SK-N-SH (cell line): Measurements from ENCODE around the gene CASP6. TPM values are rescaled to one million over a fixed set of nuclear protein-coding genes. Genes with fewer than 3 reads are reported as not detected.

Experiments
- CTCF ChIA-PET: fragments of 300-600, 350-600 bp; formaldehyde crosslinking; extraction: SDS; loops from one replicate; lab custom pipeline; 2021; lab: Yijun Ruan, JAX
- POLR2A ChIA-PET: fragments of 350-600 bp; sonication (Branson Sonifier 250); formaldehyde crosslinking; extraction: SDS; loops from one replicate; lab custom pipeline; 2020; ENCODE audit warnings: antibody characterized with exemption, inconsistent platforms; lab: Yijun Ruan, JAX
- DNase-seq: peaks from one replicate; pipeline ENCODE4 v3.0.0; 2012
- H2AFZ ChIP-seq: fragments of 200-600 bp; sonication (generic); 2 replicates; pipeline ENCODE4 v1.8.1; 2016; ENCODE audit warnings: antibody characterized with exemption, mild to moderate bottlenecking, low read depth
- H3F3A ChIP-seq: fragments of 200-600 bp; sonication (generic); replicated peaks from 2 replicates; pipeline ENCODE3; 2016; ENCODE audit warnings: antibody characterized with exemption, mild to moderate bottlenecking; ENCODE audit not compliant: insufficient read depth
- H3K27ac ChIP-seq, 2 experiments: fragments of 200-500 bp in 1 of 2; fragments of 200-600 bp in 1 of 2; sonication (Bioruptor generic) in 1 of 2; sonication (generic), shearing (Covaris generic) in 1 of 2; 2 replicates each; pipeline versions ENCODE4 v1.5.1 to v1.6.1; 2014 to 2016; ENCODE audit warnings: low read depth in 2 of 2, inconsistent platforms in 1 of 2, low read length in 1 of 2, mild to moderate bottlenecking in 1 of 2, mixed read lengths in 1 of 2
- H3K27me3 ChIP-seq: fragments of 200-600 bp; sonication (generic), shearing (Covaris generic); 2 replicates; pipeline ENCODE4 v1.6.1; 2016; ENCODE audit warnings: mixed run types; ENCODE audit not compliant: insufficient read depth
- H3K36me3 ChIP-seq, 2 experiments: fragments of 200-500 bp in 1 of 2; fragments of 200-600 bp in 1 of 2; sonication (Bioruptor generic) in 1 of 2; sonication (generic) in 1 of 2; replicated peaks in 1 of 2; 2 replicates each; pipeline versions ENCODE3 to v1.5.1; 2014 to 2016; ENCODE audit warnings: low read length in 1 of 2, mild to moderate bottlenecking in 1 of 2; ENCODE audit not compliant: insufficient read depth in 2 of 2, control insufficient read depth in 1 of 2
- H3K4me1 ChIP-seq, 2 experiments: fragments of 200-500 bp in 1 of 2; fragments of 200-600 bp in 1 of 2; sonication (Bioruptor generic) in 1 of 2; sonication (generic), shearing (Covaris generic) in 1 of 2; 2 replicates each; pipeline versions ENCODE4 v1.5.1 to v1.6.1; 2014 to 2016; ENCODE audit warnings: low read depth in 1 of 2, low read length in 1 of 2, mixed run types in 1 of 2; ENCODE audit not compliant: insufficient read depth in 2 of 2, control insufficient read depth in 1 of 2
- H3K4me2 ChIP-seq: fragments of 200-600 bp; sonication (generic), shearing (Covaris generic); 2 replicates; pipeline ENCODE4 v1.6.1; 2017; ENCODE audit warnings: mixed run types
- H3K4me3 ChIP-seq, 2 experiments: fragments of 200-500 bp in 1 of 2; fragments of 200-600 bp in 1 of 2; sonication (Bioruptor generic) in 1 of 2; sonication (generic), shearing (Covaris generic) in 1 of 2; 2 replicates each; pipeline versions ENCODE4 v1.5.1 to v1.8.1; 2014 to 2016; ENCODE audit warnings: low read depth in 2 of 2, inconsistent platforms in 1 of 2, low read length in 1 of 2, mild to moderate bottlenecking in 1 of 2, mixed read lengths in 1 of 2, moderate library complexity in 1 of 2
- H3K79me2 ChIP-seq: fragments of 200-600 bp; sonication (generic); 2 replicates; pipeline ENCODE4 v1.8.1; 2017; ENCODE audit warnings: mild to moderate bottlenecking; ENCODE audit not compliant: insufficient read depth
- H3K9ac ChIP-seq: fragments of 200-600 bp; sonication (generic); 2 replicates; pipeline ENCODE4 v1.6.1; 2017; ENCODE audit warnings: mixed run types
- H3K9me2 ChIP-seq: fragments of 200-600 bp; sonication (generic); 2 replicates; pipeline ENCODE4 v1.6.1; 2017; ENCODE audit warnings: mixed run types
- H3K9me3 ChIP-seq: fragments of 200-600 bp; sonication (generic); 2 replicates; pipeline ENCODE4 v1.6.1; 2017; ENCODE audit warnings: mixed run types, mild to moderate bottlenecking, moderate library complexity
- H4K20me1 ChIP-seq: fragments of 200-600 bp; sonication (generic); 2 replicates; pipeline ENCODE4 v1.6.1; 2017; ENCODE audit warnings: mild to moderate bottlenecking, mixed run types; ENCODE audit not compliant: insufficient read depth
- FOXJ3 ChIP-seq: sonication (generic); formaldehyde crosslinking; IDR thresholded peaks from 2 replicates; pipeline ENCODE4 v1.5.1; 2020; ENCODE audit warnings: mild to moderate bottlenecking, missing genetic modification reagents
- GABPA ChIP-seq: IDR thresholded peaks from 2 replicates; pipeline ENCODE4 v1.4.0; 2012; ENCODE audit warnings: low read depth, mild to moderate bottlenecking
- JUND ChIP-seq: IDR thresholded peaks from 2 replicates; pipeline ENCODE4 v1.4.0; 2012
- MXI1 ChIP-seq: IDR thresholded peaks from 2 replicates; pipeline ENCODE4 v1.6.1; 2012; ENCODE audit warnings: mild to moderate bottlenecking, low read depth, low read length, improper control_type of control experiment
- NRF1 ChIP-seq: IDR thresholded peaks from 2 replicates; pipeline ENCODE4 v1.6.1; 2012; ENCODE audit warnings: low read depth, mild to moderate bottlenecking, low read length
- POLR2AphosphoS5 ChIP-seq: IDR thresholded peaks from 2 replicates; pipeline ENCODE4 v1.6.1; 2012; ENCODE audit warnings: low read depth, low read length
- RCOR1 ChIP-seq: fragments of 150-350 bp; IDR thresholded peaks from 2 replicates; pipeline ENCODE4 v1.6.1; 2017; ENCODE audit warnings: antibody characterized with exemption, low read length
- REST ChIP-seq: IDR thresholded peaks from 2 replicates; pipeline ENCODE4 v1.6.1; 2012; ENCODE audit warnings: mild to moderate bottlenecking, low read depth, low read length, moderate library complexity
- RXRA ChIP-seq: IDR thresholded peaks from 2 replicates; pipeline ENCODE4 v1.4.0; 2012; ENCODE audit warnings: low read depth, mild to moderate bottlenecking, borderline replicate concordance
- SMC3 ChIP-seq: IDR thresholded peaks from 2 replicates; pipeline ENCODE4 v1.6.1; 2012; ENCODE audit warnings: low read depth, low read length, improper control_type of control experiment
- TAF1 ChIP-seq: IDR thresholded peaks from 2 replicates; pipeline ENCODE4 v1.6.1; 2012; ENCODE audit warnings: low read depth, mild to moderate bottlenecking, low read length, moderate library complexity, borderline replicate concordance
- TCF12 ChIP-seq: IDR thresholded peaks from 2 replicates; pipeline ENCODE4 v1.4.0; 2012
- TEAD4 ChIP-seq: IDR thresholded peaks from 2 replicates; pipeline ENCODE4 v1.4.0; 2012; ENCODE audit warnings: mild to moderate bottlenecking, borderline replicate concordance; ENCODE audit not compliant: insufficient read depth
- YY1 ChIP-seq: IDR thresholded peaks from 2 replicates; pipeline ENCODE4 v1.4.0; 2012; ENCODE audit warnings: low read depth, mild to moderate bottlenecking
- WGBS: methylation state at CpG from one replicate; pipeline ENCODE4 v1.1.6; 2017; ENCODE audit warnings: low lambda C conversion rate; 5-methylcytosine and 5-hydroxymethylcytosine counted together
- polyA plus RNA-seq, 3 experiments: library from polyadenylated mRNA; depleted of rRNA; stranded (reverse); fragments of >200 nt; gene quantifications; 2 replicates each; pipeline ENCODE4 v1.2.3, GENCODE V29; 2012
- TF ChIP-seq, protein P1 (sequence below): IDR thresholded peaks from 2 replicates; pipeline ENCODE4 v1.4.0; 2012; ENCODE audit warnings: low read depth, borderline replicate concordance
- TF ChIP-seq, protein P2 (sequence below): IDR thresholded peaks from 2 replicates; pipeline ENCODE4 v1.4.0; 2012; ENCODE audit warnings: low read depth
- TF ChIP-seq, protein P3 (sequence below): fragments of 200-600 bp; sonication (generic); IDR thresholded peaks from 2 replicates; pipeline ENCODE4 v1.6.1; 2017; ENCODE audit warnings: antibody characterized with exemption, mild to moderate bottlenecking, moderate library complexity

Gene CASP6
- polyA plus RNA-seq, 1 of the 3 experiments (the other 2 are of a cell fraction) = 30.2 TPM

DNA sequence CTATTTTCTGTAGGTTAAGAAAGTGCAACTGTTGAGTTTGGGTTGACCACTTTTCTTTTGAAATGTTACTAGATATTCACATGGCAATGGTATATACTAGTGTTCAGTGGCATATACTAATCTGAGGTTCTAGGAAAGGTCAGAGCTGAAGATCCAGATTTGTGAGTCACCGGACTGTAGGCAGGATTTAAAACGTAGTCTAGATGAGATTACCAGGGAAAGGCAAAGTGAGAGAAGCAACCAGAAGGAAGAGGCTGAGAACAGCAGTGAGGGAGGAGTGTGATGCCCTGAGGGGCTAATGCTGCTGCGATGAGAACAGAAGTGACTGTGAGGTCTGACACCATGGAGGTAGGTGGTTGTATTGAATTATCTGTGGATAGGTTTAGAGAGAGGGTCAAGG lies 36.3 kb upstream of the CASP6 start:
- Histone ChIP-seq H3K4me3 (no peak overlapping the region), H2AFZ (no peak overlapping the region), H3K4me2 (no peak overlapping the region), H3K27me3 (no peaks in the 10 kb centered on the region; the same call in 1 of the 2 replicates), H3K36me3 (no peaks in the 10 kb centered on the region), H3F3A (no peaks in the 10 kb centered on the region), H3K79me2 (no peaks in the 10 kb centered on the region), H3K4me1 (no peaks in the 10 kb centered on the region), H3K27ac (no peak overlapping the region), H3K9me2 (no peaks in the 10 kb centered on the region), H4K20me1 (no peaks in the 10 kb centered on the region), H3K9ac (no peak overlapping the region), H3K9me3 (no peaks in the 10 kb centered on the region)
- CTCF ChIA-PET = no interaction called here
- POLR2A ChIA-PET = no interaction called here
- DNase-seq = no peak
- TF ChIP-seq MXI1 (no peak), NRF1 (no peak), SMC3 (no peak), GABPA (no peak), TEAD4 (no peak), TCF12 (no peak), FOXJ3 (CRISPR knock-in tag) (no peak), RCOR1 (no peak), JUND (no peak), POLR2AphosphoS5 (no peak), YY1 (no peak), RXRA (no peak), REST (no peak), TAF1 (no peak)
- TF ChIP-seq, protein P1, sequence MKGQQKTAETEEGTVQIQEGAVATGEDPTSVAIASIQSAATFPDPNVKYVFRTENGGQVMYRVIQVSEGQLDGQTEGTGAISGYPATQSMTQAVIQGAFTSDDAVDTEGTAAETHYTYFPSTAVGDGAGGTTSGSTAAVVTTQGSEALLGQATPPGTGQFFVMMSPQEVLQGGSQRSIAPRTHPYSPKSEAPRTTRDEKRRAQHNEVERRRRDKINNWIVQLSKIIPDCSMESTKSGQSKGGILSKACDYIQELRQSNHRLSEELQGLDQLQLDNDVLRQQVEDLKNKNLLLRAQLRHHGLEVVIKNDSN = no peak
- TF ChIP-seq, protein P2, sequence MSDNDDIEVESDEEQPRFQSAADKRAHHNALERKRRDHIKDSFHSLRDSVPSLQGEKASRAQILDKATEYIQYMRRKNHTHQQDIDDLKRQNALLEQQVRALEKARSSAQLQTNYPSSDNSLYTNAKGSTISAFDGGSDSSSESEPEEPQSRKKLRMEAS = no peak
- TF ChIP-seq, protein P3, sequence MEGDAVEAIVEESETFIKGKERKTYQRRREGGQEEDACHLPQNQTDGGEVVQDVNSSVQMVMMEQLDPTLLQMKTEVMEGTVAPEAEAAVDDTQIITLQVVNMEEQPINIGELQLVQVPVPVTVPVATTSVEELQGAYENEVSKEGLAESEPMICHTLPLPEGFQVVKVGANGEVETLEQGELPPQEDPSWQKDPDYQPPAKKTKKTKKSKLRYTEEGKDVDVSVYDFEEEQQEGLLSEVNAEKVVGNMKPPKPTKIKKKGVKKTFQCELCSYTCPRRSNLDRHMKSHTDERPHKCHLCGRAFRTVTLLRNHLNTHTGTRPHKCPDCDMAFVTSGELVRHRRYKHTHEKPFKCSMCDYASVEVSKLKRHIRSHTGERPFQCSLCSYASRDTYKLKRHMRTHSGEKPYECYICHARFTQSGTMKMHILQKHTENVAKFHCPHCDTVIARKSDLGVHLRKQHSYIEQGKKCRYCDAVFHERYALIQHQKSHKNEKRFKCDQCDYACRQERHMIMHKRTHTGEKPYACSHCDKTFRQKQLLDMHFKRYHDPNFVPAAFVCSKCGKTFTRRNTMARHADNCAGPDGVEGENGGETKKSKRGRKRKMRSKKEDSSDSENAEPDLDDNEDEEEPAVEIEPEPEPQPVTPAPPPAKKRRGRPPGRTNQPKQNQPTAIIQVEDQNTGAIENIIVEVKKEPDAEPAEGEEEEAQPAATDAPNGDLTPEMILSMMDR = no peak
- WGBS = 33% methylated on average over 3 of the region's 3 CpGs
